Gastroesophageal sphincter (tissue), 4 donors: ENCODE measurements around the gene WDR83. TPM values are rescaled to one million over a fixed set of nuclear protein-coding genes. Genes with fewer than 3 reads are reported as not detected.
"Not testable (repeated sequence)": the region's sequence is repeated elsewhere in the genome, so short reads cannot be mapped to it uniquely, and the experiment has no call there.

ENCODE experiments used
- ATAC-seq: fragments of 150-250 bp; one replicate; pipeline ENCODE4 v1.9.1; 2016; ENCODE audit warnings: mild to moderate bottlenecking, moderate library complexity
- H3K27ac ChIP-seq, 4 donors: fragments of 200-600 bp; sonication (generic) in 3 of 4; 1 replicate in 3 of 4; 2 replicates in 1 of 4; pipeline ENCODE4 v1.5.1; 2016 to 2019
- H3K27me3 ChIP-seq: fragments of 200-600 bp; sonication (generic); one replicate; pipeline ENCODE4 v1.5.1; 2019
- H3K36me3 ChIP-seq, 2 donors: fragments of 200-600 bp; sonication (generic); one replicate each; pipeline ENCODE4 v1.5.1; 2019; ENCODE audit warnings: control low read depth in 1 of 2
- H3K4me1 ChIP-seq, 3 donors: fragments of 200-600 bp; sonication (generic); 1 replicate in 2 of 3; 2 replicates in 1 of 3; pipeline ENCODE4 v1.5.1; 2016 to 2019; ENCODE audit warnings: control low read depth in 2 of 3
- H3K4me3 ChIP-seq, 2 donors: fragments of 200-600 bp; sonication (generic); one replicate each; pipeline ENCODE4 v1.5.1; 2019; ENCODE audit warnings: mild to moderate bottlenecking in 1 of 2, moderate library complexity in 1 of 2
- H3K9me3 ChIP-seq, 3 donors: fragments of 200-600 bp; sonication (generic); one replicate each; pipeline ENCODE4 v1.5.1; 2017 to 2019; ENCODE audit warnings: control low read depth in 2 of 3
- CTCF ChIP-seq, 4 experiments: fragments of 200-600 bp in 2 of 4; fragments of 450-650 bp in 2 of 4; sonication (generic) in 1 of 4; IDR thresholded peaks; one replicate each; pipeline ENCODE4 v1.5.1; 2017 to 2019; ENCODE audit warnings: antibody characterized with exemption in 4 of 4, mild to moderate bottlenecking in 2 of 4, moderate library complexity in 2 of 4
- EP300 ChIP-seq: sonication (generic); formaldehyde crosslinking; IDR thresholded peaks from one replicate; pipeline ENCODE4 v1.6.1; 2017; ENCODE audit warnings: antibody characterized with exemption, mild to moderate bottlenecking
- POLR2A ChIP-seq, 2 donors: fragments of 450-650 bp; IDR thresholded peaks; one replicate each; pipeline ENCODE4 v1.6.1; 2017; ENCODE audit warnings: antibody characterized with exemption in 2 of 2, mild to moderate bottlenecking in 2 of 2, moderate library complexity in 1 of 2
- POLR2AphosphoS5 ChIP-seq: sonication (generic); formaldehyde crosslinking; IDR thresholded peaks from one replicate; pipeline ENCODE4 v1.6.1; 2017; ENCODE audit warnings: antibody characterized with exemption
- WGBS, 2 donors: methylation state at CpG; one replicate each; pipeline ENCODE4 v1.1.5; 2018; ENCODE audit warnings: low coverage in 1 of 2; 5-methylcytosine and 5-hydroxymethylcytosine counted together
- total RNA-seq, 4 donors: library from RNA; depleted of rRNA; stranded (reverse); fragments of >200 nt; gene quantifications; one replicate each; pipeline ENCODE4 v1.1.0, GENCODE V29; 2016

Gene WDR83
- total RNA-seq, 4 donors from 2014 or later, result 8.8 to 19.8 (median 15.5) TPM

GRCh38 chr19:12695514-12695913, 28.9 kb downstream of the WDR83 start:
- no CpG with 5 or more reads among the region's 1 CpG for WGBS, 2 donors
- Histone ChIP-seq H3K27ac (no peak overlapping the region), H3K36me3 (peaks cover 0 to 26% of the 10 kb centered on the region in 2 donors), H3K4me3 (peak overlapping the region; percentile 67 to 90), H3K4me1 (peaks cover 0 to 24% (median 10%) of the 10 kb centered on the region in 3 donors), H3K9me3 (no peaks in the 10 kb centered on the region), H3K27me3 (no peaks in the 10 kb centered on the region)
- ATAC-seq, result no peak
- TF ChIP-seq POLR2A (IDR thresholded peaks at IDR 0.05) (no peak), CTCF (IDR thresholded peaks at IDR 0.05) (no peak), EP300 (no peak), POLR2AphosphoS5 (no peak)

GRCh38 chr19:12695997-12696365, 29.4 kb downstream of the WDR83 start:
- Histone ChIP-seq H3K27ac (peak overlapping the region in 3 of 4 donors; percentile 86 to 93 (median 89)), H3K4me3 (peak overlapping the region; percentile 67 to 90), H3K9me3 (no peaks in the 10 kb centered on the region), H3K4me1 (peaks cover 0 to 24% (median 10%) of the 10 kb centered on the region in 3 donors), H3K36me3 (peaks cover 0 to 30% of the 10 kb centered on the region in 2 donors), H3K27me3 (no peaks in the 10 kb centered on the region)
- no peak for TF ChIP-seq POLR2A (IDR thresholded peaks at IDR 0.05)
- TF ChIP-seq EP300, result no peak
- no CpG with 5 or more reads among the region's 36 CpGs for WGBS, 2 donors
- peak; percentile 2 for ATAC-seq

- peak; percentile 91 for ATAC-seq
- H3K4me3 ChIP-seq, result peak within 1 kb of the TSS; percentile 67 to 90
- TF ChIP-seq CTCF (IDR thresholded peaks at IDR 0.05) (peak in 1 of 4 experiments; percentile 22), EP300 (no peak), POLR2AphosphoS5 (peak; percentile 94), POLR2A (IDR thresholded peaks at IDR 0.05) (peak; percentile 51 to 61)
- H3K27ac ChIP-seq, result peak within 1 kb of the TSS; percentile 75 to 93 (median 88)
- H3K9me3 ChIP-seq, result no peaks in the 10 kb centered on the region
- H3K36me3 ChIP-seq, result peaks cover 0 to 37% of the 10 kb centered on the region in 2 donors
- no peaks in the 10 kb centered on the region for H3K27me3 ChIP-seq
- peaks cover 0 to 24% (median 10%) of the 10 kb centered on the region in 3 donors for H3K4me1 ChIP-seq
- WGBS, 2 donors, result 5 to 62% methylated on average over 5 to 8 of the region's 59 CpGs
Measured at GRCh38 chr19:12696366-12697335, 30.0 kb downstream of the WDR83 start, which contains the start of gene FBXW9. TSS of gene FBXW9 (minus strand) at chr19:12696631. CDS start at chr19:12696581, 50 bp downstream.

GRCh38 chr19:12697425-12697824, 30.8 kb downstream of the WDR83 start:
- H3K27ac ChIP-seq, result peak overlapping the region in 2 of 4 donors; percentile 89 to 93
- peaks cover 0 to 24% (median 10%) of the 10 kb centered on the region in 3 donors for H3K4me1 ChIP-seq
- H3K9me3 ChIP-seq, H3K4me3 ChIP-seq, H3K27me3 ChIP-seq, ATAC-seq: not testable (repeated sequence)
- H3K36me3 ChIP-seq, result peaks cover 0 to 45% of the 10 kb centered on the region in 2 donors
- 81 to 100% methylated on average over 1 to 4 of the region's 22 CpGs for WGBS, 2 donors

GRCh38 chr19:12698138-12698537, 31.5 kb downstream of the WDR83 start:
- H3K27me3 ChIP-seq, result no peaks in the 10 kb centered on the region
- no peak for TF ChIP-seq POLR2A (IDR thresholded peaks at IDR 0.05)
- TF ChIP-seq EP300, result no peak
- no peak for TF ChIP-seq POLR2AphosphoS5
- TF ChIP-seq CTCF (IDR thresholded peaks at IDR 0.05), result no peak
- 71 to 87% methylated on average over 4 to 5 of the region's 6 CpGs for WGBS, 2 donors
- no peak for ATAC-seq
- no peaks in the 10 kb centered on the region for H3K9me3 ChIP-seq
- H3K36me3 ChIP-seq, result peaks cover 0 to 52% of the 10 kb centered on the region in 2 donors
- H3K4me3 ChIP-seq, result no peak overlapping the region
- peaks cover 0 to 24% (median 10%) of the 10 kb centered on the region in 3 donors for H3K4me1 ChIP-seq
- H3K27ac ChIP-seq, result no peak overlapping the region
